Right lobe of liver (tissue), 6 donors: ENCODE results near the gene GATA1. TPM values are rescaled to one million over a fixed set of nuclear protein-coding genes. Genes with fewer than 3 reads are reported as not detected.
"Not testable (repeated sequence)": the region's sequence is repeated elsewhere in the genome, so short reads cannot be mapped to it uniquely, and the experiment has no call there.

ENCODE experiments used
- ATAC-seq, 4 donors: fragments of 200-7000 bp; cut with Tn5 transposase; one replicate each; pipeline ENCODE4 v1.9.1; 2020; ENCODE audit warnings: mild to moderate bottlenecking in 4 of 4, moderate library complexity in 4 of 4
- DNase-seq, 3 donors: peaks; one replicate each; pipeline ENCODE4 v3.0.0-alpha.2; 2020
- H3K27ac ChIP-seq, 3 donors: fragments of 200-600 bp; one replicate each; pipeline ENCODE4 v1.8.0; 2022
- H3K27me3 ChIP-seq, 2 donors: fragments of 200-600 bp; one replicate each; pipeline ENCODE4 v1.8.0; 2022
- H3K36me3 ChIP-seq, 4 donors: fragments of 200-600 bp; sonication (generic) in 1 of 4; one replicate each; pipeline versions ENCODE4 v1.5.1 to v1.8.0; 2017 to 2022; ENCODE audit warnings: control low read depth in 1 of 4
- H3K4me1 ChIP-seq, 4 donors: fragments of 200-600 bp; sonication (generic) in 1 of 4; one replicate each; pipeline versions ENCODE4 v1.5.1 to v1.8.0; 2017 to 2022; ENCODE audit warnings: control low read depth in 1 of 4
- H3K4me3 ChIP-seq, 3 donors: fragments of 200-600 bp; one replicate each; pipeline ENCODE4 v1.8.0; 2022
- H3K9me3 ChIP-seq, 4 donors: fragments of 200-600 bp; sonication (generic) in 1 of 4; one replicate each; pipeline versions ENCODE4 v1.5.1 to v1.8.0; 2017 to 2022; ENCODE audit warnings: control low read depth in 1 of 4
- CTCF ChIP-seq, 4 donors: fragments of 200-600 bp in 3 of 4; fragments of 450-650 bp in 1 of 4; IDR thresholded peaks; one replicate each; pipeline versions ENCODE4 v1.5.1 to v1.8.0; 2016 to 2022; ENCODE audit warnings: antibody characterized with exemption in 4 of 4, mild to moderate bottlenecking in 2 of 4
- POLR2A ChIP-seq: fragments of 450-650 bp; IDR thresholded peaks from one replicate; pipeline ENCODE4 v1.6.1; 2017; ENCODE audit warnings: antibody characterized with exemption, mild to moderate bottlenecking
- WGBS: methylation state at CpG from one replicate; pipeline ENCODE4 v1.1.6; 2018; ENCODE audit warnings: low coverage, low lambda C conversion rate; ENCODE audit not compliant: insufficient coverage; ENCODE audit errors: missing lambda C conversion rate; 5-methylcytosine and 5-hydroxymethylcytosine counted together
- intact Hi-C, 2 donors: fragments of 100-400 bp; cut with DNase I; formaldehyde crosslinking; loops; one replicate each; pipeline versions ENCODE4 v1.11.2 to v1.14.1; 2022
- total RNA-seq, 6 experiments: library from RNA; depleted of rRNA in 2 of 6; stranded (reverse); fragments of >200 nt in 2 of 6; fragmentation: NEBNext Ultra II Directional in 3 of 6; extraction: Animal tissue kit (Norgen Biotek cat#: 25700) in 3 of 6; gene quantifications; one replicate each; pipeline versions ENCODE4 v1.1.0 to v1.2.4, GENCODE V29; 2016 to 2023
- donor health status: DM: no; HTN: yes; CAD: no.
- donor health status: DM: no; HTN: no; CAD: no.
- donor health status: DM: no; HTN: no; CAD: no.
- donor health status: DM: no; HTN: yes; CAD: no.
- donor health status: DM: no; HTN: yes; CAD: no.

The GATA1 gene
- total RNA-seq, 6 experiments from 2014 or later: 0.37 to 1.2 TPM; not detected in 4

- Histone ChIP-seq H3K4me3 (no peak overlapping the region), H3K36me3 (peaks cover 0 to 11% (median 2%) of the 10 kb centered on the region in 4 donors), H3K27me3 (no peaks in the 10 kb centered on the region), H3K4me1 (no peaks in the 10 kb centered on the region), H3K27ac (no peak overlapping the region), H3K9me3 (no peaks in the 10 kb centered on the region)
- intact Hi-C loops: no loop called here
- TF ChIP-seq CTCF (IDR thresholded peaks at IDR 0.05): no peak
- TF ChIP-seq POLR2A: no peak
- no peak for DNase-seq
- no CpG with 5 or more reads among the region's 16 CpGs for WGBS
- ATAC-seq: no peak
Measured at GRCh38 chrX:48818098-48818497, 31.7 kb downstream of the GATA1 start.

GRCh38 chrX:48818866-48819265 is 32.5 kb downstream of the GATA1 start:
- intact Hi-C loops: no loop called here
- 84% methylated on average over 4 of the region's 4 CpGs for WGBS
- Histone ChIP-seq H3K9me3 (no peaks in the 10 kb centered on the region), H3K27ac (no peak overlapping the region), H3K36me3 (peaks cover 0 to 11% (median 2%) of the 10 kb centered on the region in 4 donors), H3K4me3 (no peak overlapping the region), H3K27me3 (no peaks in the 10 kb centered on the region), H3K4me1 (no peaks in the 10 kb centered on the region)
- TF ChIP-seq POLR2A (no peak), CTCF (IDR thresholded peaks at IDR 0.05) (no peak)
- peak in 1 of 4 donors; percentile 15 for ATAC-seq
- DNase-seq: no peak

GRCh38 chrX:48819394-48819793 is 33.0 kb downstream of the GATA1 start:
- intact Hi-C loops, H3K9me3 ChIP-seq, H3K4me1 ChIP-seq, H3K4me3 ChIP-seq, H3K27ac ChIP-seq, H3K27me3 ChIP-seq: not testable (repeated sequence)
- DNase-seq (peak in 1 of 3 donors; percentile 54), ATAC-seq (peak in 3 of 4 donors; percentile 17 to 43 (median 39))
- 41% methylated on average over 5 of the region's 9 CpGs for WGBS
- peaks cover 0 to 11% (median 2%) of the 10 kb centered on the region in 4 donors for H3K36me3 ChIP-seq

- no peaks in the 10 kb centered on the region for H3K9me3 ChIP-seq
- DNase-seq: no peak
Measured at GRCh38 chrX:48823053-48823452, 36.7 kb downstream of the GATA1 start.

GRCh38 chrX:48824066-48824465 is 37.7 kb downstream of the GATA1 start:
- Histone ChIP-seq H3K27ac (no peak overlapping the region), H3K9me3 (no peaks in the 10 kb centered on the region), H3K4me1 (no peaks in the 10 kb centered on the region), H3K27me3 (no peaks in the 10 kb centered on the region), H3K36me3 (no peaks in the 10 kb centered on the region), H3K4me3 (no peak overlapping the region)
- intact Hi-C loops: no loop called here
- TF ChIP-seq POLR2A (no peak), CTCF (IDR thresholded peaks at IDR 0.05) (no peak)
- WGBS: 90% methylated on average over 2 of the region's 8 CpGs
- no peak for ATAC-seq
- DNase-seq: no peak

More at GRCh38 chrX:48823053-48823452, 36.7 kb downstream of the GATA1 start:
- H3K4me1 ChIP-seq: no peaks in the 10 kb centered on the region
- no peak overlapping the region for H3K27ac ChIP-seq
- ATAC-seq: peak in 1 of 4 donors; percentile 5
- no peak overlapping the region for H3K4me3 ChIP-seq
- TF ChIP-seq POLR2A: no peak
- no peak for TF ChIP-seq CTCF (IDR thresholded peaks at IDR 0.05)
- H3K27me3 ChIP-seq: no peaks in the 10 kb centered on the region
- H3K36me3 ChIP-seq: no peaks in the 10 kb centered on the region
- intact Hi-C loops: no loop called here
- 83% methylated on average over 2 of the region's 6 CpGs for WGBS
